WERI-Rb-1 (cell line): ENCODE measurements around the gene FBLN2.
"Not testable (repeated sequence)": the region's sequence is repeated elsewhere in the genome, so short reads cannot be mapped to it uniquely, and the experiment has no call there.

Experiments
- DNase-seq: peaks from one replicate; pipeline ENCODE4 v3.0.0-alpha.2; 2020
- H3K27ac ChIP-seq: fragments of 250-450 bp; sonication (Bioruptor Pico); 2 replicates; pipeline ENCODE4 v1.5.1; 2020; ENCODE audit warnings: mild to moderate bottlenecking, moderate library complexity
- H3K27me3 ChIP-seq: fragments of 250-450 bp; sonication (Bioruptor Pico); 2 replicates; pipeline ENCODE4 v1.5.1; 2021; ENCODE audit warnings: mild to moderate bottlenecking, low read depth, moderate library complexity; ENCODE audit not compliant: insufficient read depth, severe bottlenecking
- H3K36me3 ChIP-seq: fragments of 250-450 bp; sonication (Bioruptor Pico); 2 replicates; pipeline ENCODE4 v1.5.1; 2020; ENCODE audit warnings: mild to moderate bottlenecking, moderate library complexity
- H3K4me3 ChIP-seq: 2 replicates; pipeline ENCODE4 v1.5.1; 2011; ENCODE audit warnings: low read depth, mild to moderate bottlenecking, control low read depth, low read length
- H3K9me3 ChIP-seq: fragments of 250-450 bp; sonication (Bioruptor Pico); 2 replicates; pipeline ENCODE4 v1.5.1; 2021; ENCODE audit warnings: mild to moderate bottlenecking, moderate library complexity; ENCODE audit not compliant: severe bottlenecking
- CTCF ChIP-seq: IDR thresholded peaks from 2 replicates; pipeline ENCODE4 v1.5.1; 2011; ENCODE audit warnings: low read depth, mild to moderate bottlenecking, control low read depth, inconsistent platforms, low read length

FBLN2 gene

GRCh38 chr3:13548696-13549622 is at the start of gene FBLN2:
Gene FBLN2, plus strand, starts transcription at chr3:13549125. Its CDS starts 21,231 bp downstream, at chr3:13570356.
- peak within 1 kb of the TSS; percentile 33 for H3K4me3 ChIP-seq
- H3K9me3 ChIP-seq, result no peaks in the 10 kb centered on the region
- no peak for TF ChIP-seq CTCF
- no peaks in the 10 kb centered on the region for H3K27me3 ChIP-seq
- peak; percentile 30 for DNase-seq
- H3K36me3 ChIP-seq, result no peaks in the 10 kb centered on the region
- no peak within 1 kb of the TSS for H3K27ac ChIP-seq

DNA sequence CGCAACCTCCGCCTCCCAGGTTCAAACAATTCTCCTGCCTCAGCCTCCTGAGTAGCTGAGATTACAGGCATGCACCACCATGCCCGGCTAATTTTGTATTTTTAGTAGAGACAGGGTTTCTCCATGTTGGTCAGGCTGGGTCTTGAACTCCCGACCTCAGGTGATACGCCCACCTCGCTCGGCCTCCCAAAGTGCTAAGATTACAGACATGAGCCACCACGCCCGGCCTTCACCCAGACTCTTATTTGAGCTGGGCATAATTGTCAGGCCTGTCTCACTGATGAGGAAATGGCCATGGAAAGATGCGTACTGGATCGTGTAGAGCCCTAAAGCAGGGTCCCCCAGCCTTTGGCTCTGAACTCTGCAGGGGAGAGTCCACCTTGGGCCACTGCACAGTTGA is 49.7 kb upstream of the FBLN2 start:
- H3K4me3 ChIP-seq, H3K27ac ChIP-seq, DNase-seq, H3K9me3 ChIP-seq, H3K36me3 ChIP-seq, H3K27me3 ChIP-seq: not testable (repeated sequence)

GRCh38 chr3:13500133-13500885 is 48.6 kb upstream of the FBLN2 start:
- no peaks in the 10 kb centered on the region for H3K27me3 ChIP-seq
- no peaks in the 10 kb centered on the region for H3K9me3 ChIP-seq
- no peaks in the 10 kb centered on the region for H3K36me3 ChIP-seq
- no peak overlapping the region for H3K27ac ChIP-seq
- peak; percentile 85 for TF ChIP-seq CTCF
- DNase-seq, result peak; percentile 54
- H3K4me3 ChIP-seq, result no peak overlapping the region

DNA sequence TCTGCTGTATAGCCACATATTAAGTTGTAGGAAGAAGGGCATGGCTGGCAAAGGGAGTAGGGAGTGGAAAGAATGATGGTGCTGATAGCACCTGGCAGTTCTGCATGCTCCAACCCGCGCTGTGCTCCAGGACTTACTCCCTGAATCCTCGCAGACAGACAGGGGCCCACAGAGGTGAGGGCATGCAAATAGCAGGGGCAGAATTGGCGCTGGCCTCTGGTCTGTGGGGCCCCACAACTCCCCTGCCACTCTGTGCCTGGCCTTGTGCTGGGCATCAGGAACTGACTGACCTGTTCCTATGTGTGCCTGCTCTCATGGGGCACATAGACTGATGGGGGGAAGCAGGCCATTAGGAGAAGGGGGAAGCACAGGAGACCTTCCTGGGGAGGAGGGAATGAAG is 47.9 kb upstream of the FBLN2 start:
- Histone ChIP-seq H3K27me3 (no peaks in the 10 kb centered on the region), H3K4me3 (no peak overlapping the region), H3K27ac (no peak overlapping the region), H3K36me3 (no peaks in the 10 kb centered on the region), H3K9me3 (no peaks in the 10 kb centered on the region)
- TF ChIP-seq CTCF, result no peak
- DNase-seq, result no peak

DNA sequence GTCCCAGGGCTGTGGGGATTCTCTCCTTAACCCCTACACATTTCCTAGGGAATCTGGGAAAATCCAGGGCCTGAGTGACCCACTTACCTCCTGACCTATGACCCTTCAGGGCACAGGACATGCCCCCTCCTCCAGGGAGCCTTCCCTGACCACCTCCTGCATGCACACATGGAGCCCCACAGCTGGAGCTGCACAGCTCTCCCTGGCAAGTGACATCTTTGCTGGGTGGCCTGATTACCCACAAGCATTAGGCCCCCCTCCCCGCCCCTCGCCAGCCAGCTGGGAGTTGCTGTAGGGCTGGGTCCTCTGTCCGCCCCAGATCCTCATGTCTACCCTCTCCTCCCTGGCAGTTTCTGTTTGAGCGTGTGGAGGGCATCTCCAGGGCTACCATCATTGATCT is 47.4 kb upstream of the FBLN2 start:
- no peak overlapping the region for H3K4me3 ChIP-seq
- no peaks in the 10 kb centered on the region for H3K36me3 ChIP-seq
- no peak for DNase-seq
- no peak for TF ChIP-seq CTCF
- H3K9me3 ChIP-seq, result no peaks in the 10 kb centered on the region
- H3K27ac ChIP-seq, result no peak overlapping the region
- H3K27me3 ChIP-seq, result no peaks in the 10 kb centered on the region
